HG03469 (cell line): ENCODE results near the gene SPOCK1.

Experiments
- ATAC-seq: cut with Tn5 transposase; IDR thresholded peaks from one replicate; pipeline ENCODE4 v1.9.1; 2021; ENCODE audit warnings: mild to moderate bottlenecking, moderate library complexity, moderate number of reproducible peaks; ENCODE audit not compliant: unreplicated experiment

SPOCK1 gene

GRCh38 chr5:137366526-137366925 lies 132.6 kb downstream of the SPOCK1 start:
- ATAC-seq, result no peak

GRCh38 chr5:137365126-137365865 lies 133.8 kb downstream of the SPOCK1 start:
- ATAC-seq, result no peak

- no peak for ATAC-seq
Measured at GRCh38 chr5:137361280-137361679, 137.8 kb downstream of the SPOCK1 start.

DNA sequence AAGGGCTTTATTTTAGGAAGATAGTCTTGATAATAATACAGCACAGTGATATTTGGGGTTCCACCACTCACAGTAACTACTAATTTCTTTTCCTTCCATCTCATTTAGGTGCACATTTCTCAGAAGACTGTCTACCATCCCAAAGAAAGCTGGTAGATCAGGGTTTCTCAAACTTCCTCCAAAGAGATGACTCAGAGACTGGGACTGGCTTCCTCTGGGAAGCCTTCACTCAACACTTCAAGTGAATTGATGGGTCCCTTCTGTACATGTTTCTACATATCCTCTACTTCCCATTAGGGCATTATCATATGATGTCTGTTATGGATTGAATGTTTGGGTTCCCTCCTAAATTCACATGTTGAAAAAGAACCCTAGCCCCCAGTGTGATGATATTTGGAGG lies 138.5 kb downstream of the SPOCK1 start:
- no peak for ATAC-seq

DNA sequence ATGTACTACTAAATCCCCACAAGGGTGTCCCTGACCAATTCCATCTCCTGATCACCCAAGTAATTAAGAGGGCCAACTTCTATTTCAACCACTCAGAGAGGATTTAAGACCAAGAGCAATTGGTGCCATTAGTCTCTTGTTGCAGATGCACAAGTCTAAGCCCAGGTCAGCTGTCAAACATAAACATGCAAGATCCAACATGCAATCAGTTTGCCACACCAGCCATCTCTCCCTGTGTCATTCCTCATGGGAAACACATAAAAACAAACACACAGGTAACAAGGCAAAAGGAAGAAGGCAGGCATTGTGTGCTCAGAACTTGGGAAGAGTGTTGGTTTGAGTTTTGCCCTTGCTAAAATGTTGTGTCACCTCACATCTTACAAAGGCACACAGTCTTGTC lies 139.2 kb downstream of the SPOCK1 start:
- ATAC-seq, result no peak

GRCh38 chr5:137357436-137357835 lies 141.7 kb downstream of the SPOCK1 start:
- ATAC-seq, result no peak

GRCh38 chr5:137356127-137356526 lies 143.0 kb downstream of the SPOCK1 start:
- ATAC-seq, result no peak

GRCh38 chr5:137355708-137356107 lies 143.4 kb downstream of the SPOCK1 start:
- no peak for ATAC-seq

- no peak for ATAC-seq
Measured at GRCh38 chr5:137352095-137352494, 147.0 kb downstream of the SPOCK1 start.

DNA sequence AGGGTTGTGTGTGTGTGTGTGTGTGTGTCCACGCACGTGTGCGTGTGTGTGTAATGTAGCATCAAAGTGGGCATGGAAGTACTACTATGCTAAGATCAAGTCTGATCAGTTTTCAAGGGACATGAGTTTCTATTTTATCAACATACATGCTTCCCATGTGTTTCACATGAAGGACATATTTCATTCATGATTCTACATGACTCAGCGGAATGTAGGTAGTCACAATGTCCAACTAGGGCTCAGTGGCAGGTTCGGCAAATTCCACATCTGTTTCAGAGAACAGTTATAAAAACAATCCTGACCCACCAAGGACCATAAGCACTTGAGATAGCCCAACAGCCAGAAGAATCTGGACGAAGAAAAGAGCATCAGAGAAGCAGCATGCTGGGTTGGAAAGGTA lies 148.3 kb downstream of the SPOCK1 start:
- no peak for ATAC-seq

DNA sequence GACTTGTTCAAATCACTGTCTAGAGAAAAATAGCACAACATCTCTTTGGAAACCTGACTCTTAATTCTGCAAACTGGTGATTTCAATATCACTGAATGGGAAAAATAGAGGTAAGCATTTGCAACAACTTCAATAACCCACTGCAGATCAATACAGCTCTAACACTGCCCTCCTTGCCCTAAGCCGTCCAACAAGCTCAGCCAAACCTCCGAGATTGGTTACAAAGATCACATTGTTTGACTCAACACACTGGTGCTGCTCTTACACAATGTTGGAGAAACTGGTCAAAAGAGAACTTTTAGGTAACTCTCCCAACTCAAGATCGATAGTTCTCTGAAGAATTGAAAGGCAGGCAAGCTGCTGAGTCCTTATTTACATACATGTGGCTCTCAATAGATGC lies 150.4 kb downstream of the SPOCK1 start:
- no peak for ATAC-seq

DNA sequence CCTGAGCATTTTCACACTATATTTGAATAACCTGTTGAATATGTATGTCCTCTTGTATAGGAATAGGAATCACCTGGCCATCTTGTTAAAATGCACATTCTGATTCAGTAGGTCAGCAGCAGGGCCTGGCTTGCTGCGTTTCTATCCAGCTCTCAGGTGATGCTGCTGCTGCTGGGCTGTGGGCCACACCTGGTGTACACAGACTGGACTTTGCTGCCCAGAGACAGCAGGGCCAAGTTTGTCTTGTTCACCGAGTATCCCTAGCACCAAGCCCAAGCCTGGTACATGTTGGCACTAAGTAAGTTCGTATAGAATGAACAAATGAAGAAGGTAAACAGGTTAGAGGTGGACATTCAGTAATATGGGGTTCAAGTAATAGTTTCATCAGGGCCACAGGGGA lies 151.3 kb downstream of the SPOCK1 start:
- ATAC-seq, result no peak

GRCh38 chr5:137346281-137346680 lies 152.8 kb downstream of the SPOCK1 start:
- no peak for ATAC-seq

- ATAC-seq, result no peak
Measured at GRCh38 chr5:137345396-137345795, 153.7 kb downstream of the SPOCK1 start.

- no peak for ATAC-seq
Measured at GRCh38 chr5:137344723-137345322, 154.3 kb downstream of the SPOCK1 start.

- ATAC-seq, result no peak
Measured at GRCh38 chr5:137344021-137344420, 155.1 kb downstream of the SPOCK1 start.

GRCh38 chr5:137342764-137343163 lies 156.4 kb downstream of the SPOCK1 start:
- ATAC-seq, result no peak

GRCh38 chr5:137341831-137342230 lies 157.3 kb downstream of the SPOCK1 start:
- ATAC-seq, result no peak

- no peak for ATAC-seq
Measured at GRCh38 chr5:137340881-137341280, 158.2 kb downstream of the SPOCK1 start.

DNA sequence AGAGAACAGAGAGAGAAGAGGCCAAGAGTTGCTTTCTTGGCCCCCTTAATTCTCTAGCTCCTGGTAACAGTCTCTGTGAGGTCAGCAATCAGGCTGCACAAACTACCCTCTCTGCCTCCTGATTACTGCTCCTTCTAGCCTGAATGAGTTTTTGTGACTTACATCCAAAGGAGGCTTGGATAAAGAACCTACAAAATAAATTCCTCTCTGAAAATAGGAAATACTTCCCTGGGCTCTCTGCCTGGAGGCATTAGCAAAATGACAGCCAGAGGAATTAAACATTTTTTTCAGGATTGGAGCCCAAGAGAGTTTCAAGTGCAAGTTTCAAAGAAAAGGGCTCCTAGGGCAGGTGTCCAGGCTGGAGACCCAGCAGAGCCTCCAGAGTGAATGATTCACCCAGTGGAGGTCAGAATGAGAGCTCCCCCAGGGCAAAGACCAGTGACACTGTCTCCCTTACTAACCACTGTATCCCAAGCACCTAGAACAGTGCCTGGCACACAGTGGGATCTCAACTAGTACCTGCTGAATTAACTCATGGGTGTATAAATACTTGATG lies 162.5 kb downstream of the SPOCK1 start:
- ATAC-seq, result no peak

DNA sequence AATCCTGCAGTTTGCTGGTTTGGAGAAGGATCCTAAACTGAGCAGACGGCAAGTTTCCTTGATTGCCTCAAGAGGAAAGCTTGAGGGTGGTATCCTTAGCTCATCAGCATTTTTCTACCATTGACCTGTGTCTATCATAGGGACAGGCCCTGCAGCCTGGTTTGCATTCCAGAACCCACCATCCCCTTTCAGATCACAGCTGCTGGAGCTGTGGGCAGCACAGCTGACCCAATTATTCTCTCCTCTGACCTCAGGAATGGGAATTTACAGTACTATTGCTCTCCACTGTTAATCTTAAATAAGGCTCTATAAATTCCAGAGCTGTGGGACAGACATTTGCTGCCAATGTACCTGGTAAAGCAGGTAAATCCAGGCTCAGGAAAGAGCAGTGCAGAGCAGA lies 163.0 kb downstream of the SPOCK1 start:
- no peak for ATAC-seq

DNA sequence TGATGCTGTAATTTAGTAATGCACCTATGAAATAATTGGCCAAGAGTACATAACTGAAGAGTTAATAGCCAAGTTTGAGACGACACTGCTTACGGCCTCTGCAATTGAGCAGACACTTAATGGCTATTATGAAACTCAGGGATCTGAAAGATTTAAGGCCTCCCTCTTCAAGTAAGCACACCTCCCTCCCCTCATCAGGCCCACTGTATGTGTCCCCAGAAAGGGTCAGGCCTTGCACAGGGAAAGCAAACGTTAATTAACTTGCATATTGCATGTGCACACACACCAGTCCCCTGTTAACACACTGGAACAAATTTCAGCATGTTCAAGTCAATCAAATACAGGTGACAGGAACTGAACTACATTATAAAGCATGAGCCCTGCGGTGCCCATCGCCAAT lies 163.6 kb downstream of the SPOCK1 start:
- ATAC-seq, result no peak
